ENCODE results near the gene SYT4. TPM values are rescaled to one million over a fixed set of nuclear protein-coding genes. Genes with fewer than 3 reads are reported as not detected.

Gene SYT4
- total and polyA plus RNA-seq, 2 experiments from 2014 or later = 1.3 to 1.7 TPM

DNA sequence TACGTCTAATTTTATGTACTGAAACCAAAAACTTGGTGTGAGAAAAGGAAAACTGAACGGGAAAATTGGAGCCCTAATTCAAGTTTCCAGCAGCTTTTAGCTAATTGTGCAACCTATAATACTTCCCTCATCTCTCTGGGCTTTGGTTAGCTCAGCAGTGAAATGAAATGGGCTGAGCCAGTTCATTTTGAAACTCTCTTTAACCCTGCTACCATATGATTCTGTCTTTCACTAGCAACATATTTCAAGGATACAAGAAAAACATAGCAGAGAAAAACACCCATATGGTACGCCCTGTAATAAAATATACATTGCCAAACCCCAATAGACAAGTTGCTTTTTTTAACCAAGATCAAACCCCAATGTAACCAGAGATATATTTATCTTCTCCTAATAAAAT lies 799 bp downstream of the SYT4 start:
- Histone ChIP-seq H4K20me1 (ENCODE audit: insufficient read depth, poor library complexity, severe bottlenecking) (no peaks in the 10 kb centered on the region), H3K27me3 (peaks cover 16% of the 10 kb centered on the region), H3K9me2 (replicated peaks; ENCODE audit: insufficient read depth) (no peaks in the 10 kb centered on the region), H2AFZ (no peak overlapping the region), H3K79me2 (no peaks in the 10 kb centered on the region), H3K36me3 (replicated peaks; ENCODE audit: insufficient read depth, low read depth) (no peaks in the 10 kb centered on the region), H3K27ac (no peak overlapping the region), H3K4me1 (ENCODE audit: insufficient read depth) (no peaks in the 10 kb centered on the region), H3K4me3 (no peak overlapping the region), H3K9me3 (ENCODE audit: low read depth) (no peaks in the 10 kb centered on the region), H3K4me2 (no peak overlapping the region)
- WGBS (ENCODE audit: low lambda C conversion rate, missing lambda C conversion rate) = 85% methylated on average over 3 of the region's 3 CpGs
- no peak for DNase-seq (ENCODE audit: low spot score)
- TF ChIP-seq EZH2 (IDR thresholded peaks at IDR 0.05; ENCODE audit: borderline replicate concordance) (no peak), EZH2phosphoT487 (IDR thresholded peaks at IDR 0.05; ENCODE audit: low read depth, severe bottlenecking, unreplicated experiment) (no peak)
- TF ChIP-seq, protein P1, sequence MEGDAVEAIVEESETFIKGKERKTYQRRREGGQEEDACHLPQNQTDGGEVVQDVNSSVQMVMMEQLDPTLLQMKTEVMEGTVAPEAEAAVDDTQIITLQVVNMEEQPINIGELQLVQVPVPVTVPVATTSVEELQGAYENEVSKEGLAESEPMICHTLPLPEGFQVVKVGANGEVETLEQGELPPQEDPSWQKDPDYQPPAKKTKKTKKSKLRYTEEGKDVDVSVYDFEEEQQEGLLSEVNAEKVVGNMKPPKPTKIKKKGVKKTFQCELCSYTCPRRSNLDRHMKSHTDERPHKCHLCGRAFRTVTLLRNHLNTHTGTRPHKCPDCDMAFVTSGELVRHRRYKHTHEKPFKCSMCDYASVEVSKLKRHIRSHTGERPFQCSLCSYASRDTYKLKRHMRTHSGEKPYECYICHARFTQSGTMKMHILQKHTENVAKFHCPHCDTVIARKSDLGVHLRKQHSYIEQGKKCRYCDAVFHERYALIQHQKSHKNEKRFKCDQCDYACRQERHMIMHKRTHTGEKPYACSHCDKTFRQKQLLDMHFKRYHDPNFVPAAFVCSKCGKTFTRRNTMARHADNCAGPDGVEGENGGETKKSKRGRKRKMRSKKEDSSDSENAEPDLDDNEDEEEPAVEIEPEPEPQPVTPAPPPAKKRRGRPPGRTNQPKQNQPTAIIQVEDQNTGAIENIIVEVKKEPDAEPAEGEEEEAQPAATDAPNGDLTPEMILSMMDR (IDR thresholded peaks at IDR 0.05; ENCODE audit: poor library complexity) = no peak

- Histone ChIP-seq H4K20me1 (ENCODE audit: insufficient read depth, poor library complexity, severe bottlenecking) (no peaks in the 10 kb centered on the region), H2AFZ (no peak overlapping the region), H3K27me3 (peaks cover 16% of the 10 kb centered on the region), H3K4me1 (ENCODE audit: insufficient read depth) (no peaks in the 10 kb centered on the region), H3K79me2 (no peaks in the 10 kb centered on the region), H3K4me2 (no peak overlapping the region), H3K36me3 (replicated peaks; ENCODE audit: insufficient read depth, low read depth) (no peaks in the 10 kb centered on the region), H3K4me3 (no peak overlapping the region), H3K9me2 (replicated peaks; ENCODE audit: insufficient read depth) (no peaks in the 10 kb centered on the region), H3K27ac (no peak overlapping the region), H3K9me3 (ENCODE audit: low read depth) (no peaks in the 10 kb centered on the region)
- TF ChIP-seq EZH2 (IDR thresholded peaks at IDR 0.05; ENCODE audit: borderline replicate concordance) (no peak), EZH2phosphoT487 (IDR thresholded peaks at IDR 0.05; ENCODE audit: low read depth, severe bottlenecking, unreplicated experiment) (no peak)
- TF ChIP-seq, protein P1 (IDR thresholded peaks at IDR 0.05; ENCODE audit: poor library complexity) = no peak
- DNase-seq (ENCODE audit: low spot score) = no peak
- 61% methylated on average over 1 of the region's 1 CpG for WGBS (ENCODE audit: low lambda C conversion rate, missing lambda C conversion rate)
Measured at GRCh38 chr18:43275546-43275945, 1.7 kb downstream of the SYT4 start.

GRCh38 chr18:43274526-43274925 lies 2.8 kb downstream of the SYT4 start:
- no peaks in the 10 kb centered on the region for H4K20me1 ChIP-seq (ENCODE audit: insufficient read depth, poor library complexity, severe bottlenecking)
- H3K4me1 ChIP-seq (ENCODE audit: insufficient read depth) = no peaks in the 10 kb centered on the region
- H3K36me3 ChIP-seq (replicated peaks; ENCODE audit: insufficient read depth, low read depth) = no peaks in the 10 kb centered on the region
- H3K27ac ChIP-seq = no peak overlapping the region
- TF ChIP-seq EZH2phosphoT487 (IDR thresholded peaks at IDR 0.05; ENCODE audit: low read depth, severe bottlenecking, unreplicated experiment) = no peak
- TF ChIP-seq, protein P1 (IDR thresholded peaks at IDR 0.05; ENCODE audit: poor library complexity) = no peak
- no peak overlapping the region for H2AFZ ChIP-seq
- no peaks in the 10 kb centered on the region for H3K79me2 ChIP-seq
- no peaks in the 10 kb centered on the region for H3K9me3 ChIP-seq (ENCODE audit: low read depth)
- no peak overlapping the region for H3K4me3 ChIP-seq
- H3K27me3 ChIP-seq = peaks cover 16% of the 10 kb centered on the region
- no peaks in the 10 kb centered on the region for H3K9me2 ChIP-seq (replicated peaks; ENCODE audit: insufficient read depth)
- no peak overlapping the region for H3K4me2 ChIP-seq
- 79% methylated on average over 1 of the region's 1 CpG for WGBS (ENCODE audit: low lambda C conversion rate, missing lambda C conversion rate)
- no peak for DNase-seq (ENCODE audit: low spot score)
